Osteoblast (primary cell): ENCODE results near the gene MBTD1. TPM values are rescaled to one million over a fixed set of nuclear protein-coding genes. Genes with fewer than 3 reads are reported as not detected.

Source experiments
- DNase-seq: peaks from one replicate; pipeline ENCODE4 v3.0.0; 2011; ENCODE audit warnings: low spot score, mixed read lengths; ENCODE audit not compliant: insufficient read length; ENCODE audit errors: missing footprints
- H2AFZ ChIP-seq: 2 replicates; pipeline ENCODE4 v1.6.0; 2011; ENCODE audit warnings: mild to moderate bottlenecking, low read length
- H3K27ac ChIP-seq: 2 replicates; pipeline ENCODE4 v1.5.1; 2011; ENCODE audit warnings: mild to moderate bottlenecking, low read depth, low read length, moderate library complexity
- H3K27me3 ChIP-seq: 2 replicates; pipeline ENCODE4 v1.6.0; 2012; ENCODE audit warnings: mild to moderate bottlenecking, control low read depth, inconsistent platforms, low read length, moderate library complexity; ENCODE audit not compliant: insufficient read depth
- H3K36me3 ChIP-seq: 2 replicates; pipeline ENCODE4 v1.5.1; 2011; ENCODE audit warnings: mild to moderate bottlenecking, low read length, control low read depth, moderate library complexity; ENCODE audit not compliant: insufficient read depth
- H3K4me1 ChIP-seq: 2 replicates; pipeline ENCODE4 v1.5.1; 2011; ENCODE audit warnings: mild to moderate bottlenecking, low read length, control low read depth, moderate library complexity; ENCODE audit not compliant: insufficient read depth
- H3K4me2 ChIP-seq: 2 replicates; pipeline ENCODE4 v1.6.0; 2011; ENCODE audit warnings: mild to moderate bottlenecking, low read length; ENCODE audit not compliant: insufficient read depth
- H3K4me3 ChIP-seq: fragments of 200-600 bp; sonication (generic); 3 replicates; pipeline ENCODE4 v1.5.1; 2012; ENCODE audit warnings: mild to moderate bottlenecking, low read length, inconsistent platforms; ENCODE audit not compliant: insufficient read depth
- H3K79me2 ChIP-seq: 2 replicates; pipeline ENCODE4 v1.6.0; 2012; ENCODE audit warnings: mild to moderate bottlenecking, low read length, control low read depth, inconsistent platforms; ENCODE audit not compliant: insufficient read depth
- H3K9me3 ChIP-seq: 2 replicates; pipeline ENCODE4 v1.5.1; 2011; ENCODE audit warnings: low read depth, low read length, control low read depth
- H4K20me1 ChIP-seq: 2 replicates; pipeline ENCODE4 v1.6.0; 2012; ENCODE audit warnings: mild to moderate bottlenecking, low read length, control low read depth; ENCODE audit not compliant: insufficient read depth
- CTCF ChIP-seq: IDR thresholded peaks from 2 replicates; pipeline ENCODE4 v1.5.1; 2011; ENCODE audit warnings: mild to moderate bottlenecking, low read depth, low read length, moderate library complexity; ENCODE audit errors: extremely low read depth
- total RNA-seq: library from RNA; depleted of rRNA; stranded (reverse); fragments of >200 nt; gene quantifications from 2 replicates; pipeline ENCODE4 v1.2.3, GENCODE V29; 2012

Gene MBTD1
- total RNA-seq, 1 donor: 16.3 TPM

GRCh38 chr17:51153210-51154072, 106.4 kb downstream of the MBTD1 start, which contains the start of gene NME1:
NME1 (plus strand) TSS chr17:51153559; CDS start chr17:51155655, 2,096 bp downstream.
- Histone ChIP-seq H3K27ac (peak within 1 kb of the TSS; percentile 93), H3K36me3 (peaks cover 26% of the 10 kb centered on the region), H3K4me1 (peaks cover 15% of the 10 kb centered on the region), H2AFZ (peak within 1 kb of the TSS; percentile 96), H3K4me3 (peak within 1 kb of the TSS; percentile 83), H3K9me3 (no peaks in the 10 kb centered on the region), H4K20me1 (peaks cover 9% of the 10 kb centered on the region), H3K4me2 (peak within 1 kb of the TSS; percentile 83), H3K27me3 (no peaks in the 10 kb centered on the region), H3K79me2 (peaks cover 50% of the 10 kb centered on the region)
- TF ChIP-seq CTCF: peak; percentile 99
- DNase-seq: peak; percentile 96

GRCh38 chr17:51152766-51153209, 107.1 kb downstream of the MBTD1 start:
- Histone ChIP-seq H3K36me3 (peaks cover 24% of the 10 kb centered on the region), H3K4me1 (peaks cover 15% of the 10 kb centered on the region), H3K27ac (peak overlapping the region; percentile 93), H3K9me3 (no peaks in the 10 kb centered on the region), H3K4me2 (peak overlapping the region; percentile 83), H3K4me3 (peak overlapping the region; percentile 83), H3K79me2 (peaks cover 44% of the 10 kb centered on the region), H3K27me3 (no peaks in the 10 kb centered on the region), H2AFZ (peak overlapping the region; percentile 95), H4K20me1 (peaks cover 8% of the 10 kb centered on the region)
- DNase-seq: peak; percentile 62
- no peak for TF ChIP-seq CTCF

GRCh38 chr17:51150932-51151331, 108.9 kb downstream of the MBTD1 start:
- H3K4me1 ChIP-seq: peaks cover 17% of the 10 kb centered on the region
- no peak overlapping the region for H3K4me3 ChIP-seq
- no peak for TF ChIP-seq CTCF
- DNase-seq: peak; percentile 52
- no peak overlapping the region for H3K4me2 ChIP-seq
- H3K27ac ChIP-seq: no peak overlapping the region
- peaks cover 25% of the 10 kb centered on the region for H3K79me2 ChIP-seq
- peaks cover 5% of the 10 kb centered on the region for H4K20me1 ChIP-seq
- no peaks in the 10 kb centered on the region for H3K27me3 ChIP-seq
- H2AFZ ChIP-seq: no peak overlapping the region
- H3K36me3 ChIP-seq: peaks cover 7% of the 10 kb centered on the region
- H3K9me3 ChIP-seq: no peaks in the 10 kb centered on the region

- Histone ChIP-seq H3K9me3 (no peaks in the 10 kb centered on the region), H3K79me2 (peaks cover 7% of the 10 kb centered on the region), H3K4me1 (peaks cover 8% of the 10 kb centered on the region), H3K4me2 (no peak overlapping the region), H3K36me3 (no peaks in the 10 kb centered on the region), H3K27me3 (no peaks in the 10 kb centered on the region), H4K20me1 (no peaks in the 10 kb centered on the region), H3K27ac (no peak overlapping the region), H2AFZ (no peak overlapping the region), H3K4me3 (no peak overlapping the region)
- TF ChIP-seq CTCF: no peak
- no peak for DNase-seq
These were observed 110.7 kb downstream of the MBTD1 start for GRCh38 chr17:51149163-51149562.
